Effector memory CD4-positive, alpha-beta T cell (primary cell): ENCODE data around the gene MAPKAP1.

ENCODE experiments used
- DNase-seq, 3 donors: peaks; one replicate each; pipeline ENCODE4 v3.0.0-alpha.2; 2020
- H3K27ac ChIP-seq: 2 replicates; pipeline ENCODE4 v1.7.0; 2013; ENCODE audit warnings: mild to moderate bottlenecking, low read length, moderate library complexity; ENCODE audit not compliant: insufficient read depth, poor library complexity, severe bottlenecking
- H3K27me3 ChIP-seq: replicated peaks from 2 replicates; pipeline ENCODE4 v1.7.0; 2013; ENCODE audit warnings: mild to moderate bottlenecking, low read length; ENCODE audit not compliant: insufficient read depth, control insufficient read depth, poor library complexity, severe bottlenecking
- H3K36me3 ChIP-seq: 2 replicates; pipeline ENCODE4 v1.7.0; 2013; ENCODE audit warnings: mild to moderate bottlenecking, low read length, moderate library complexity; ENCODE audit not compliant: control insufficient read depth, insufficient read depth
- H3K4me1 ChIP-seq: 2 replicates; pipeline ENCODE4 v1.7.0; 2013; ENCODE audit warnings: low read length, mild to moderate bottlenecking; ENCODE audit not compliant: control insufficient read depth, insufficient read depth, poor library complexity, severe bottlenecking
- H3K4me3 ChIP-seq: 2 replicates; pipeline ENCODE4 v1.7.0; 2013; ENCODE audit warnings: low read length, low read depth, mild to moderate bottlenecking; ENCODE audit not compliant: insufficient read depth, poor library complexity, severe bottlenecking
- H3K9me3 ChIP-seq: 2 replicates; pipeline ENCODE4 v1.7.0; 2013; ENCODE audit warnings: mild to moderate bottlenecking, low read length, moderate library complexity; ENCODE audit not compliant: control insufficient read depth

The MAPKAP1 gene

GRCh38 chr9:125747765-125748445 is 40.9 kb upstream of the MAPKAP1 start:
- peak overlapping the region; percentile 97 for H3K4me3 ChIP-seq
- H3K4me1 ChIP-seq = peaks cover 4% of the 10 kb centered on the region
- peak overlapping the region; percentile 60 for H3K27ac ChIP-seq
- peak; percentile 2 to 14 (median 12) for DNase-seq
- no peaks in the 10 kb centered on the region for H3K9me3 ChIP-seq
- no peaks in the 10 kb centered on the region for H3K36me3 ChIP-seq
- no peaks in the 10 kb centered on the region for H3K27me3 ChIP-seq

DNA sequence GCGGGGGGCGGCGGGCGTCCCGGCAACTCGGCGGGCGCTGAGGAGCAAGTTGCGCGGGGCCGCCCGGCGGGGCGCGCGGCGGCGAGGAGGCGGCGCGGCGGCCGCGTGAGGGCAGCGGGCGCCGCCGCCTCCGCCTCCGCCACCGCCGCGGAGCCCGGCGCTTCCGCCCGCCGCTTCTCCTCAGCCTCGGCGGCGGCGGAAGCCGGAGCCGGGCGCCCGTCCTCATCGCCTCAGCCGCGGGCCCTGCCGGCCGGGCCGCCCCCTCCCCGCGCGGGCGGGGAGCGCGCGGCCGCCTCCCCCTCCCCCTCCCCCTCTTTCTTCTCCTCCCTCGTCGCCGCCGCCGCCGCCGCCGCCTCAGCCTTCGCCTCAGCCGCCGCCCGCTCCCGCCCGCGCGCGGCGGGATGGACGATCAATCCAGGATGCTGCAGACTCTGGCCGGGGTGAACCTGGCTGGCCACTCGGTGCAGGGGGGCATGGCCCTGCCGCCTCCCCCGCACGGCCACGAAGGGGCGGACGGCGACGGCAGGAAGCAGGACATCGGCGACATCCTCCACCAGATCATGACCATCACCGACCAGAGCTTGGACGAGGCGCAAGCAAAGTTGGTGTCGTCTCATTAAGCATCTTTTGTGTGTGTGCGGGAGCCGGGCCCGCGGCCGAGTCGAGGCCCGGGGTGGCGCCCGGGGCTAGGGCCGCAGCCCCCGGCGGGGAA is 40.2 kb upstream of the MAPKAP1 start, which contains the start of gene PBX3:
PBX3 (plus strand) TSS at position 321 of the 712 bp plus-strand sequence.
- Histone ChIP-seq H3K4me3 (peak within 1 kb of the TSS; percentile 97), H3K27ac (peak within 1 kb of the TSS; percentile 61), H3K4me1 (peaks cover 4% of the 10 kb centered on the region), H3K27me3 (no peaks in the 10 kb centered on the region), H3K36me3 (no peaks in the 10 kb centered on the region), H3K9me3 (no peaks in the 10 kb centered on the region)
- DNase-seq = peak; percentile 25 to 45 (median 35)

- no peaks in the 10 kb centered on the region for H3K9me3 ChIP-seq
- H3K4me1 ChIP-seq = peaks cover 4% of the 10 kb centered on the region
- no peak overlapping the region for H3K27ac ChIP-seq
- H3K4me3 ChIP-seq = peak overlapping the region; percentile 78
- H3K36me3 ChIP-seq = no peaks in the 10 kb centered on the region
- DNase-seq = no peak
- no peaks in the 10 kb centered on the region for H3K27me3 ChIP-seq
These were observed 39.7 kb upstream of the MAPKAP1 start for GRCh38 chr9:125746774-125747052.

- H3K27me3 ChIP-seq = no peaks in the 10 kb centered on the region
- H3K4me1 ChIP-seq = peaks cover 4% of the 10 kb centered on the region
- peak overlapping the region; percentile 61 for H3K27ac ChIP-seq
- H3K9me3 ChIP-seq = no peaks in the 10 kb centered on the region
- no peaks in the 10 kb centered on the region for H3K36me3 ChIP-seq
- H3K4me3 ChIP-seq = peak overlapping the region; percentile 78
- DNase-seq = peak; percentile 82 to 89 (median 85)
These were observed 39.2 kb upstream of the MAPKAP1 start for GRCh38 chr9:125746017-125746773.

DNA sequence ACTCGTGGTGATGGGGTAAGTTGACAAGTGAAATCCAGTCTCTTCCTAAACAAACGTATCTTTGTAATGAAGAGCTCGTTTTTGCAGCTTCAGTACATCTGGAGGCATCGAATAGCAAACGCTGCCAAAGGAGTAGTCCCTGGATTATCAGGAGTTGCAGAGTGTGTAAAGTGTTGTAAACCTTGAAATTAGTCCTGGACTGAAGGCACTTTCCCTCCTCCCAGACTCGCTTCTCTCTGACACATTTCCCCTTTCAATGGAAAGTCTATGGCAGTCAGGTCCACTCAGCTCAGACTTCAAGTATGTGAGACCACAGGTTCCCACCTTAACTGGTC is 38.6 kb upstream of the MAPKAP1 start:
- H3K36me3 ChIP-seq = no peaks in the 10 kb centered on the region
- H3K9me3 ChIP-seq = no peaks in the 10 kb centered on the region
- no peaks in the 10 kb centered on the region for H3K27me3 ChIP-seq
- DNase-seq = no peak
- H3K4me1 ChIP-seq = peaks cover 4% of the 10 kb centered on the region
- no peak overlapping the region for H3K27ac ChIP-seq
- peak overlapping the region; percentile 78 for H3K4me3 ChIP-seq

GRCh38 chr9:125745018-125745417 is 38.0 kb upstream of the MAPKAP1 start:
- DNase-seq = no peak
- Histone ChIP-seq H3K9me3 (no peaks in the 10 kb centered on the region), H3K4me3 (no peak overlapping the region), H3K27me3 (no peaks in the 10 kb centered on the region), H3K36me3 (no peaks in the 10 kb centered on the region), H3K4me1 (peaks cover 4% of the 10 kb centered on the region), H3K27ac (no peak overlapping the region)

- no peaks in the 10 kb centered on the region for H3K36me3 ChIP-seq
- H3K27me3 ChIP-seq = no peaks in the 10 kb centered on the region
- DNase-seq = no peak
- H3K4me3 ChIP-seq = no peak overlapping the region
- no peaks in the 10 kb centered on the region for H3K9me3 ChIP-seq
- H3K4me1 ChIP-seq = peaks cover 4% of the 10 kb centered on the region
- H3K27ac ChIP-seq = no peak overlapping the region
These were observed 37.6 kb upstream of the MAPKAP1 start for GRCh38 chr9:125744616-125745015.

DNA sequence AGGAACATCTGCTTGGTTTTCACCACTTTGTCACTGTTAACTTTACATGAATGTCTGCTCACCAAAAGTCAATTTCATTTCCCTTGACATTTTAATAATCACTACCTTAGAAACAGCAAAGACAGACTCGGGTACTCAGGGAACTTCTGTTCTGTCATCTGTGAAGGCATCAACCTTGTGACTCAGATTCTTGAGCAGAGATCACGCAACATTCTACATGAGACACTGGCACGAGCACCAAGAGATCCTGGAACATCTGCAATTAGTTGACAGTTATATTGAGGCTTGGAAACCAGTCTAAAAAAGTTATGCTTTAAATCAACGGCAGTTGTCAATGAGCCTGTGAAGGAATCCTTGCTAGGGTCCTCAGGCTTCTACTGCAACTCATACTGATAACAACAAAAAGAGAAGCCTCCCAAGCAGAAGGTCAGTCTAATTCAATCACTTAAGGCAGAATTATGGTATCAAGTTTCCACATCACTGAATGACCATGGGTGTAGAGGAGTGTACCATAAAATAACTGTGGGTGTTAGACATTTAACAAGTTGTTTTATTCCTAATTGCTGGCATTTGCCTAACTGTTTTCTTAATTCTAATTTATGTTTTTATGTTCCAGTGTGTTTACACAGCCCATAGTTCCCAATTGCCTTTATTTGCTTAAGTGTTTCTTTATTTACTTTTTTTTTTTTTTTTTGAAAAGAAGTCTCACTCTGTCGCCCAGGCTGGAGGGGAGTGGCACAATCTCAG is 36.8 kb upstream of the MAPKAP1 start:
- Histone ChIP-seq H3K27me3 (no peaks in the 10 kb centered on the region), H3K4me1 (peaks cover 4% of the 10 kb centered on the region), H3K4me3 (no peak overlapping the region), H3K27ac (no peak overlapping the region), H3K9me3 (no peaks in the 10 kb centered on the region), H3K36me3 (no peaks in the 10 kb centered on the region)
- no peak for DNase-seq

GRCh38 chr9:125742657-125743056 is 35.6 kb upstream of the MAPKAP1 start:
- Histone ChIP-seq H3K9me3 (no peaks in the 10 kb centered on the region), H3K27ac (no peak overlapping the region), H3K4me1 (peaks cover 4% of the 10 kb centered on the region), H3K4me3 (no peak overlapping the region), H3K36me3 (no peaks in the 10 kb centered on the region), H3K27me3 (no peaks in the 10 kb centered on the region)
- no peak for DNase-seq
